Retinal pigment epithelial cell (primary cell): ENCODE results near the gene MED13.

Source experiments
- DNase-seq: peaks from one replicate; pipeline ENCODE4 v3.0.0-alpha.2; 2010; ENCODE audit warnings: low read depth
- H3K4me3 ChIP-seq: 2 replicates; pipeline ENCODE4 v1.5.1; 2011; ENCODE audit warnings: mild to moderate bottlenecking, low read length, control low read depth, moderate library complexity
- CTCF ChIP-seq: conservative IDR thresholded peaks from 2 replicates; pipeline ENCODE4 v1.5.1; 2011; ENCODE audit warnings: low read depth, low read length, control low read depth, inconsistent platforms

Gene MED13

GRCh38 chr17:62057696-62058095 lies 7.4 kb downstream of the MED13 start:
- no peak for DNase-seq
- H3K4me3 ChIP-seq = no peak overlapping the region
- no peak for TF ChIP-seq CTCF

GRCh38 chr17:62052765-62053338 lies 12.2 kb downstream of the MED13 start:
- no peak overlapping the region for H3K4me3 ChIP-seq
- TF ChIP-seq CTCF = no peak
- no peak for DNase-seq

- TF ChIP-seq CTCF = no peak
- no peak for DNase-seq
- no peak overlapping the region for H3K4me3 ChIP-seq
Measured at GRCh38 chr17:62051053-62051452, 14.0 kb downstream of the MED13 start.

- no peak overlapping the region for H3K4me3 ChIP-seq
- no peak for TF ChIP-seq CTCF
- DNase-seq = no peak
Measured at GRCh38 chr17:62049299-62049698, 15.8 kb downstream of the MED13 start.

GRCh38 chr17:62048262-62048661 lies 16.8 kb downstream of the MED13 start:
- H3K4me3 ChIP-seq = no peak overlapping the region
- DNase-seq = no peak
- no peak for TF ChIP-seq CTCF

GRCh38 chr17:62045517-62045916 lies 19.6 kb downstream of the MED13 start:
- no peak for TF ChIP-seq CTCF
- no peak overlapping the region for H3K4me3 ChIP-seq
- DNase-seq = no peak

- no peak overlapping the region for H3K4me3 ChIP-seq
- no peak for DNase-seq
- no peak for TF ChIP-seq CTCF
Measured at GRCh38 chr17:62045109-62045508, 20.0 kb downstream of the MED13 start.
